ENCODE results near the gene CAMTA1.

Gene CAMTA1

GRCh38 chr1:7358425-7358824, 573.2 kb downstream of the CAMTA1 start:
- no peaks in the 10 kb centered on the region for H3K4me1 ChIP-seq (ENCODE audit: control insufficient read depth, insufficient read depth, low read length)
- H3K4me3 ChIP-seq (ENCODE audit: low read depth, low read length), result no peak overlapping the region
- no peaks in the 10 kb centered on the region for H3K36me3 ChIP-seq (ENCODE audit: control insufficient read depth in 2 of 2, insufficient read depth in 1 of 2, low read length in 2 of 2)
- TF ChIP-seq ZNF549 (tag by site-specific recombination; IDR thresholded peaks at IDR 0.05) (no peak), ZBTB7A (tag by site-specific recombination; IDR thresholded peaks at IDR 0.05; ENCODE audit: low read depth) (no peak), ZNF558 (tag by site-specific recombination; IDR thresholded peaks at IDR 0.05) (no peak), ZNF777 (tag by site-specific recombination; IDR thresholded peaks at IDR 0.05; ENCODE audit: borderline replicate concordance) (no peak), MEIS1 (CRISPR knock-in tag; IDR thresholded peaks at IDR 0.05; ENCODE audit: borderline replicate concordance) (no peak), GLI2 (tag by site-specific recombination; IDR thresholded peaks at IDR 0.05; ENCODE audit: borderline replicate concordance, low read depth) (no peak), ZNF2 (tag by site-specific recombination; IDR thresholded peaks at IDR 0.05) (no peak), ZNF600 (tag by site-specific recombination; IDR thresholded peaks at IDR 0.05) (no peak), ZNF707 (tag by site-specific recombination; IDR thresholded peaks at IDR 0.05) (no peak), ZNF501 (tag by site-specific recombination; IDR thresholded peaks at IDR 0.05) (no peak), ZNF571 (tag by site-specific recombination; IDR thresholded peaks at IDR 0.05) (no peak), ZNF654 (tag by site-specific recombination; IDR thresholded peaks at IDR 0.05; ENCODE audit: low read depth) (no peak), ZNF184 (tag by site-specific recombination; IDR thresholded peaks at IDR 0.05) (no peak), ZNF274 (IDR thresholded peaks at IDR 0.05; ENCODE audit: low read length) (no peak), ZNF274 (tag by site-specific recombination; IDR thresholded peaks at IDR 0.05; ENCODE audit: borderline replicate concordance) (no peak), KLF10 (tag by site-specific recombination; IDR thresholded peaks at IDR 0.05) (no peak), ZNF133 (tag by site-specific recombination; IDR thresholded peaks at IDR 0.05) (no peak)
- TF ChIP-seq, protein P1, sequence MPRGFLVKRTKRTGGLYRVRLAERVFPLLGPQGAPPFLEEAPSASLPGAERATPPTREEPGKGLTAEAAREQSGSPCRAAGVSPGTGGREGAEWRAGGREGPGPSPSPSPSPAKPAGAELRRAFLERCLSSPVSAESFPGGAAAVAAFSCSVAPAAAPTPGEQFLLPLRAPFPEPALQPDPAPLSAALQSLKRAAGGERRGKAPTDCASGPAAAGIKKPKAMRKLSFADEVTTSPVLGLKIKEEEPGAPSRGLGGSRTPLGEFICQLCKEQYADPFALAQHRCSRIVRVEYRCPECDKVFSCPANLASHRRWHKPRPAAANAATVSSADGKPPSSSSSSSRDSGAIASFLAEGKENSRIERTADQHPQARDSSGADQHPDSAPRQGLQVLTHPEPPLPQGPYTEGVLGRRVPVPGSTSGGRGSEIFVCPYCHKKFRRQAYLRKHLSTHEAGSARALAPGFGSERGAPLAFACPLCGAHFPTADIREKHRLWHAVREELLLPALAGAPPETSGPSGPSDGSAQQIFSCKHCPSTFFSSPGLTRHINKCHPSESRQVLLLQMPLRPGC (tag by site-specific recombination; IDR thresholded peaks at IDR 0.05), result no peak
- TF ChIP-seq, protein P2, sequence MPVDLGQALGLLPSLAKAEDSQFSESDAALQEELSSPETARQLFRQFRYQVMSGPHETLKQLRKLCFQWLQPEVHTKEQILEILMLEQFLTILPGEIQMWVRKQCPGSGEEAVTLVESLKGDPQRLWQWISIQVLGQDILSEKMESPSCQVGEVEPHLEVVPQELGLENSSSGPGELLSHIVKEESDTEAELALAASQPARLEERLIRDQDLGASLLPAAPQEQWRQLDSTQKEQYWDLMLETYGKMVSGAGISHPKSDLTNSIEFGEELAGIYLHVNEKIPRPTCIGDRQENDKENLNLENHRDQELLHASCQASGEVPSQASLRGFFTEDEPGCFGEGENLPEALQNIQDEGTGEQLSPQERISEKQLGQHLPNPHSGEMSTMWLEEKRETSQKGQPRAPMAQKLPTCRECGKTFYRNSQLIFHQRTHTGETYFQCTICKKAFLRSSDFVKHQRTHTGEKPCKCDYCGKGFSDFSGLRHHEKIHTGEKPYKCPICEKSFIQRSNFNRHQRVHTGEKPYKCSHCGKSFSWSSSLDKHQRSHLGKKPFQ (tag by site-specific recombination; IDR thresholded peaks at IDR 0.05), result no peak
- H3K27ac ChIP-seq (ENCODE audit: extremely low read depth, low read depth, low read length), result no peak overlapping the region
- no peaks in the 10 kb centered on the region for H3K9me3 ChIP-seq (ENCODE audit: control insufficient read depth, insufficient read depth, low read depth, low read length)
- CTCF ChIA-PET, result no interaction called here
- POLR2A ChIA-PET, result no interaction called here

- H3K4me3 ChIP-seq (ENCODE audit: low read depth, low read length), result no peak overlapping the region
- H3K27ac ChIP-seq (ENCODE audit: extremely low read depth, low read depth, low read length), result no peak overlapping the region
- H3K36me3 ChIP-seq (ENCODE audit: control insufficient read depth in 2 of 2, insufficient read depth in 1 of 2, low read length in 2 of 2), result no peaks in the 10 kb centered on the region
- H3K4me1 ChIP-seq (ENCODE audit: control insufficient read depth, insufficient read depth, low read length), result no peaks in the 10 kb centered on the region
- no peaks in the 10 kb centered on the region for H3K9me3 ChIP-seq (ENCODE audit: control insufficient read depth, insufficient read depth, low read depth, low read length)
- ChIA-PET CTCF (no interaction called here), POLR2A (no interaction called here)
- TF ChIP-seq, protein P3, sequence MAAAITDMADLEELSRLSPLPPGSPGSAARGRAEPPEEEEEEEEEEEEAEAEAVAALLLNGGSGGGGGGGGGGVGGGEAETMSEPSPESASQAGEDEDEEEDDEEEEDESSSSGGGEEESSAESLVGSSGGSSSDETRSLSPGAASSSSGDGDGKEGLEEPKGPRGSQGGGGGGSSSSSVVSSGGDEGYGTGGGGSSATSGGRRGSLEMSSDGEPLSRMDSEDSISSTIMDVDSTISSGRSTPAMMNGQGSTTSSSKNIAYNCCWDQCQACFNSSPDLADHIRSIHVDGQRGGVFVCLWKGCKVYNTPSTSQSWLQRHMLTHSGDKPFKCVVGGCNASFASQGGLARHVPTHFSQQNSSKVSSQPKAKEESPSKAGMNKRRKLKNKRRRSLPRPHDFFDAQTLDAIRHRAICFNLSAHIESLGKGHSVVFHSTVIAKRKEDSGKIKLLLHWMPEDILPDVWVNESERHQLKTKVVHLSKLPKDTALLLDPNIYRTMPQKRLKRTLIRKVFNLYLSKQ (tag by site-specific recombination; IDR thresholded peaks at IDR 0.05; ENCODE audit: borderline replicate concordance), result no peak
- TF ChIP-seq ZNF514 (tag by site-specific recombination; IDR thresholded peaks at IDR 0.05), result no peak
- TF ChIP-seq PRDM6 (tag by site-specific recombination; IDR thresholded peaks at IDR 0.05), result no peak
- no peak for TF ChIP-seq ZNF23 (tag by site-specific recombination; IDR thresholded peaks at IDR 0.05; ENCODE audit: borderline replicate concordance)
- TF ChIP-seq ZNF2 (tag by site-specific recombination; IDR thresholded peaks at IDR 0.05), result no peak
- no peak for TF ChIP-seq ELK4 (IDR thresholded peaks at IDR 0.05; ENCODE audit: borderline replicate concordance, low read depth, low read length)
- no peak for TF ChIP-seq ZNF274 (IDR thresholded peaks at IDR 0.05; ENCODE audit: low read length)
- no peak for TF ChIP-seq ZNF274 (tag by site-specific recombination; IDR thresholded peaks at IDR 0.05; ENCODE audit: borderline replicate concordance)
- TF ChIP-seq ATF2 (tag by site-specific recombination; IDR thresholded peaks at IDR 0.05; ENCODE audit: low read depth), result no peak
- no peak for TF ChIP-seq ZNF155 (tag by site-specific recombination; IDR thresholded peaks at IDR 0.05)
Observed at GRCh38 chr1:7360526-7360925, 575.3 kb downstream of the CAMTA1 start.

Data from HEK293 (cell line).